ENCODE results near the gene MSH3.
"Not testable (repeated sequence)": the region's sequence is repeated elsewhere in the genome, so short reads cannot be mapped to it uniquely, and the experiment has no call there.

DNA sequence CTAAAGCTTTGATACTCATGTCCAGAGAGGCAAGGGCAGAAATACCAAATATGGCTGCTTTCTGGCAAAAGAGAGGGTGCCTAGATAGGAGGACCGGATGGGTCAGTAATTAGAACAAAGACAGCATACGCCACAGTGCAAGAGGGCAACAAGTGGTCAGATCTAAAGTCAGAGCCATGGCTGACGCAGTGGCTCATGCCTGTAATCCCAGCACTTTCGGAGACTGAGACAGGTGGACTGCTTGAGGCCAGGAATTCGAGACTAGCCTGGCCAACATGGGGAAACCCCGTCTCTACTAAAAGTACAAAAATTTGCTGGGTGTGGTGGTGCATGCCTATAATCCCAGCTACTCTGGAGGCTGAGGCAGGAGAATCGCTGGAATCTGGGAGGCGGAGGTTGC lies 129.3 kb downstream of the MSH3 start:
- TF ChIP-seq, protein P1, sequence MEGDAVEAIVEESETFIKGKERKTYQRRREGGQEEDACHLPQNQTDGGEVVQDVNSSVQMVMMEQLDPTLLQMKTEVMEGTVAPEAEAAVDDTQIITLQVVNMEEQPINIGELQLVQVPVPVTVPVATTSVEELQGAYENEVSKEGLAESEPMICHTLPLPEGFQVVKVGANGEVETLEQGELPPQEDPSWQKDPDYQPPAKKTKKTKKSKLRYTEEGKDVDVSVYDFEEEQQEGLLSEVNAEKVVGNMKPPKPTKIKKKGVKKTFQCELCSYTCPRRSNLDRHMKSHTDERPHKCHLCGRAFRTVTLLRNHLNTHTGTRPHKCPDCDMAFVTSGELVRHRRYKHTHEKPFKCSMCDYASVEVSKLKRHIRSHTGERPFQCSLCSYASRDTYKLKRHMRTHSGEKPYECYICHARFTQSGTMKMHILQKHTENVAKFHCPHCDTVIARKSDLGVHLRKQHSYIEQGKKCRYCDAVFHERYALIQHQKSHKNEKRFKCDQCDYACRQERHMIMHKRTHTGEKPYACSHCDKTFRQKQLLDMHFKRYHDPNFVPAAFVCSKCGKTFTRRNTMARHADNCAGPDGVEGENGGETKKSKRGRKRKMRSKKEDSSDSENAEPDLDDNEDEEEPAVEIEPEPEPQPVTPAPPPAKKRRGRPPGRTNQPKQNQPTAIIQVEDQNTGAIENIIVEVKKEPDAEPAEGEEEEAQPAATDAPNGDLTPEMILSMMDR (IDR thresholded peaks at IDR 0.05; ENCODE audit: insufficient read depth, low read depth, low read length) = not testable (repeated sequence)
- not testable (repeated sequence) for TF ChIP-seq EZH2 (IDR thresholded peaks at IDR 0.05; ENCODE audit: insufficient read depth, low read length)
